Vagina (tissue), 2 donors: ENCODE results near the gene GALNT6. TPM values are rescaled to one million over a fixed set of nuclear protein-coding genes. Genes with fewer than 3 reads are reported as not detected.

Experiments used
- DNase-seq, 2 donors: peaks; one replicate each; pipeline ENCODE4 v3.0.0-alpha.2; 2017; ENCODE audit errors: extremely low spot score in 2 of 2
- H3K27ac ChIP-seq: fragments of 200-600 bp; sonication (generic); one replicate; pipeline ENCODE4 v1.5.1; 2019
- H3K27me3 ChIP-seq: fragments of 200-600 bp; sonication (generic); one replicate; pipeline ENCODE4 v1.5.1; 2019
- H3K36me3 ChIP-seq, 2 donors: fragments of 200-600 bp; sonication (generic); one replicate each; pipeline ENCODE4 v1.5.1; 2017 to 2019
- H3K4me1 ChIP-seq: fragments of 200-600 bp; sonication (generic); one replicate; pipeline ENCODE4 v1.5.1; 2019
- H3K4me3 ChIP-seq, 2 donors: fragments of 200-600 bp; sonication (generic); 1 replicate in 1 of 2; 2 replicates in 1 of 2; pipeline ENCODE4 v1.5.1; 2016 to 2019
- H3K9me3 ChIP-seq: fragments of 200-600 bp; sonication (generic); one replicate; pipeline ENCODE4 v1.5.1; 2019
- POLR2A ChIP-seq, 2 donors: fragments of 450-650 bp; IDR thresholded peaks; one replicate each; pipeline ENCODE4 v1.6.1; 2017; ENCODE audit warnings: antibody characterized with exemption in 2 of 2, mild to moderate bottlenecking in 2 of 2, moderate library complexity in 2 of 2
- POLR2AphosphoS5 ChIP-seq, 2 donors: sonication (generic); formaldehyde crosslinking; IDR thresholded peaks; one replicate each; pipeline ENCODE4 v1.9.0; 2017; ENCODE audit warnings: antibody characterized with exemption in 2 of 2, mild to moderate bottlenecking in 2 of 2, low read depth in 1 of 2; ENCODE audit not compliant: insufficient read depth in 1 of 2
- intact Hi-C: fragments of 100-400 bp; cut with DNase I; formaldehyde crosslinking; loops from one replicate; pipeline ENCODE4 v1.15.1; 2023
- total RNA-seq: library from RNA; depleted of rRNA; stranded (reverse); fragments of >200 nt; gene quantifications from one replicate; pipeline ENCODE4 v1.2.3, GENCODE V29; 2016
- TF ChIP-seq, protein P1 (sequence below), 3 experiments: fragments of 450-650 bp in 2 of 3; fragments of 200-600 bp in 1 of 3; sonication (generic) in 1 of 3; IDR thresholded peaks; one replicate each; pipeline ENCODE4 v1.5.1; 2017 to 2019; ENCODE audit warnings: antibody characterized with exemption in 3 of 3, mild to moderate bottlenecking in 2 of 3, moderate library complexity in 2 of 3

GALNT6 gene
- total RNA-seq, 1 donor from 2014 or later = 12.5 TPM

DNA sequence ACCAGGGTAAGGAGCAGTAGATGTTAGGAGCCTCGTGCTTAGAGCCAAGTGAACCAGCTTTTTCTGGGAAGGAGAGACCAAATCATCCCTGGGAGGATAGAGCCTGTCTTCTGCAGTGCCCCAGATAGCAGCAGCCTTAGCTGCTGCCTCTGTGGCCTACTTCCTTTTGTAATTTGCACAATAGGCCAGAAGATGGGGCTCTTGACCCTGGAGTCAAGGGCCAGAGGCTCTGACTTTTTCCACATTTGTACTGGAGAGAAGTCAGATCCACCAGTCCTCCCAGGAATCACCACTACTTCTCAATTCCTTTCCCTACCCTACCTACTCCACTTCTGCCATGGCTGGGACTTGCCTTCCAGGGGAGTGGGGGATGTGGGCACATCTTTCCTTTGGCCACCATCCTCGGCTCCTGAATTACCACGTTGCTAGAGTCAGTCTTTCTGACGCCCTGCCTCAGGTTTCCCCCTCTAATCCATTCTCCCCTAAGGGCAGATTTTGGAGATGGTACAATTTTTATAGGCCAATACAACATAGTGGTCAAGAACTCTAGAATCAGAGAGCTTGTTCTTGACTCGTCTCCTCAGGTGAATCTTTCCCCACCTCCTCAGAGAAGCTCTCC is 30.2 kb upstream of the GALNT6 start:
- intact Hi-C loops = no loop called here
- DNase-seq = no peak
- Histone ChIP-seq H3K27ac (no peak overlapping the region), H3K36me3 (no peaks in the 10 kb centered on the region), H3K4me1 (peaks cover 12% of the 10 kb centered on the region), H3K9me3 (no peaks in the 10 kb centered on the region), H3K27me3 (no peaks in the 10 kb centered on the region), H3K4me3 (no peak overlapping the region)
- TF ChIP-seq, protein P1, sequence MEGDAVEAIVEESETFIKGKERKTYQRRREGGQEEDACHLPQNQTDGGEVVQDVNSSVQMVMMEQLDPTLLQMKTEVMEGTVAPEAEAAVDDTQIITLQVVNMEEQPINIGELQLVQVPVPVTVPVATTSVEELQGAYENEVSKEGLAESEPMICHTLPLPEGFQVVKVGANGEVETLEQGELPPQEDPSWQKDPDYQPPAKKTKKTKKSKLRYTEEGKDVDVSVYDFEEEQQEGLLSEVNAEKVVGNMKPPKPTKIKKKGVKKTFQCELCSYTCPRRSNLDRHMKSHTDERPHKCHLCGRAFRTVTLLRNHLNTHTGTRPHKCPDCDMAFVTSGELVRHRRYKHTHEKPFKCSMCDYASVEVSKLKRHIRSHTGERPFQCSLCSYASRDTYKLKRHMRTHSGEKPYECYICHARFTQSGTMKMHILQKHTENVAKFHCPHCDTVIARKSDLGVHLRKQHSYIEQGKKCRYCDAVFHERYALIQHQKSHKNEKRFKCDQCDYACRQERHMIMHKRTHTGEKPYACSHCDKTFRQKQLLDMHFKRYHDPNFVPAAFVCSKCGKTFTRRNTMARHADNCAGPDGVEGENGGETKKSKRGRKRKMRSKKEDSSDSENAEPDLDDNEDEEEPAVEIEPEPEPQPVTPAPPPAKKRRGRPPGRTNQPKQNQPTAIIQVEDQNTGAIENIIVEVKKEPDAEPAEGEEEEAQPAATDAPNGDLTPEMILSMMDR (IDR thresholded peaks at IDR 0.05) = peak in 1 of 3 experiments; percentile 8
- TF ChIP-seq POLR2AphosphoS5 (IDR thresholded peaks at IDR 0.05; ENCODE audit: insufficient read depth in 1 of 2, low read depth in 1 of 2) = no peak
- TF ChIP-seq POLR2A (IDR thresholded peaks at IDR 0.05) = no peak

DNA sequence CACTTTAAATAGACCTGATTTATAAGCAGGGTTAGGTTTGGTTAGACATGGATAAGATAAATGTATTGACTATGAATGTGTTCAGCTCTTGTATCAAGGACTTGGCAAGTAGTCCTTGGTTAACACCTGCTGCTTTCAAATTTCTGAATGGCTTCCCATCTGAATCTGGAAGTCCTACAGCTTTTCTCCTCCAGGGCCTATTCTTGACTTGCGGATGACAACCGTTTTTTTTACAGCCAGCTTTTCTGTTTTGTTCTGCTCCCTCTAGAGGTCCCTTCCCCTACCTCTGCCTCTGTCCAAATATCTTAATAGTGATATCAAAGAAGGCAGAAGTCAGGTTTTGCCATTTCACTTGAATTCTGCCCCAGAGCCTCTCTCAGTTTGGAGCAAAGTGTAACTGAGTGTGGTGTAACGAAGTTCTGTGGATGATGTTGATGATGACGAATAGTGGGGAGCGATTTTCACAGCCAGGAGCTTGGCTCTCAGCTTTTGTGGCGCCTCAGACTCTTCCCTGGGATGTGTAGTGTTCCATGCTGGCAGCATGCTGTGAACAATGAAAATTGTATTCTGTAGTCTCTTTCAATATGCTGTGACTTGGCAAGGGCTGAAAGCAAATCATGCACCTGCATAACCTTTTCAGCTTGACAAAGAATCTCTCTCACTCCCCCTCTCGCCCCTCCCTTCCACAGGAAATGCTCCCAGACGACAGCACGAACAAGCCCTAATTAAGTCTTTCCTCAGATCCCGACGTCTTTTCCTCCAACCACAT is 28.4 kb upstream of the GALNT6 start:
- DNase-seq = no peak
- Histone ChIP-seq H3K27ac (no peak overlapping the region), H3K36me3 (no peaks in the 10 kb centered on the region), H3K4me3 (no peak overlapping the region), H3K9me3 (no peaks in the 10 kb centered on the region), H3K4me1 (peaks cover 4% of the 10 kb centered on the region), H3K27me3 (no peaks in the 10 kb centered on the region)
- intact Hi-C loops = no loop called here
- TF ChIP-seq POLR2AphosphoS5 (IDR thresholded peaks at IDR 0.05; ENCODE audit: insufficient read depth in 1 of 2, low read depth in 1 of 2) = no peak
- TF ChIP-seq, protein P1 (IDR thresholded peaks at IDR 0.05) = no peak
- TF ChIP-seq POLR2A (IDR thresholded peaks at IDR 0.05) = no peak

DNA sequence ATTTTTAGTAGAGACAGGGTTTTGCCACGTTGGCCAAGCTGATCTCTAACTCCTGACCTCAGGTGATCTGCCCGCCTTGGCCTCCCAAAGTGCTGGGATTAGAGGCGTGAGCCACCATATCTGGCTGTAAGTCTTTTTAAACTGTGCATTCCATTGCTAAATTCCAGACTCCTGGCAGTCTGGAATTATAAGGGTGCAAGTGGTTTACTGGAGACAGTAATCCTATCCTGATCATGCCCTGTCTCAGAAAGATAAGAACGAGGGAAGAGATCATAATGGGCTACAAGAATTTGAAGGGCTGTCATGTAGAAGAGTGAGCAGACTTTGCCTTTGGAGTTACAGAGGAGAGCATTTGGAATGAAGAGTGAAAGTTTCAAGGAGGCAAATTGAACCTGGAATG is 26.6 kb upstream of the GALNT6 start:
- Histone ChIP-seq H3K4me1 (no peaks in the 10 kb centered on the region), H3K27me3 (no peaks in the 10 kb centered on the region), H3K4me3 (no peak overlapping the region), H3K36me3 (no peaks in the 10 kb centered on the region), H3K9me3 (no peaks in the 10 kb centered on the region), H3K27ac (no peak overlapping the region)
- TF ChIP-seq, protein P1 (IDR thresholded peaks at IDR 0.05) = no peak
- TF ChIP-seq POLR2AphosphoS5 (IDR thresholded peaks at IDR 0.05; ENCODE audit: insufficient read depth in 1 of 2, low read depth in 1 of 2) = no peak
- TF ChIP-seq POLR2A (IDR thresholded peaks at IDR 0.05) = no peak
- DNase-seq = no peak
- intact Hi-C loops = no loop called here

DNA sequence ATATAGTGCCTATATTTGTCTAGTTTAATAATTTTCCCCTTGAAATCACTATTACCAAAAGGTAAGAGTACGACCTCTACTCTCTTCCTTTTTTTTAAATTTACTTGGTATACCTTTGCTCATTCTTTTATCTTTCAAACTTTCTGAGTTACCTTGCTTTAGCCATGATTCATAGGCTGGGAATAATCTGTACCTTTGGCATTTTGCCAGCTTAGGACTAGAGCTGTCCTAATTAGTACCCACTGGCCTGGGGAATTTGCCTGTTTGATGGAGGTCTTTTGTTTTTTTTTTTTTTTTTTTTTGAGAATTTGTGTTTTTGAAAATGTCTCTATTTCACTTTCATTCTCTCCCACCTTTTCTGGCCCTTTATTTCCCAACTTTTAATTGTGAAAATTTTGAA is 24.7 kb upstream of the GALNT6 start:
- Histone ChIP-seq H3K36me3 (no peaks in the 10 kb centered on the region), H3K4me1 (no peaks in the 10 kb centered on the region), H3K4me3 (no peak overlapping the region), H3K9me3 (no peaks in the 10 kb centered on the region), H3K27ac (no peak overlapping the region), H3K27me3 (no peaks in the 10 kb centered on the region)
- TF ChIP-seq POLR2A (IDR thresholded peaks at IDR 0.05) (no peak), POLR2AphosphoS5 (IDR thresholded peaks at IDR 0.05; ENCODE audit: insufficient read depth in 1 of 2, low read depth in 1 of 2) (no peak)
- TF ChIP-seq, protein P1 (IDR thresholded peaks at IDR 0.05) = no peak
- DNase-seq = no peak
- intact Hi-C loops = no loop called here

DNA sequence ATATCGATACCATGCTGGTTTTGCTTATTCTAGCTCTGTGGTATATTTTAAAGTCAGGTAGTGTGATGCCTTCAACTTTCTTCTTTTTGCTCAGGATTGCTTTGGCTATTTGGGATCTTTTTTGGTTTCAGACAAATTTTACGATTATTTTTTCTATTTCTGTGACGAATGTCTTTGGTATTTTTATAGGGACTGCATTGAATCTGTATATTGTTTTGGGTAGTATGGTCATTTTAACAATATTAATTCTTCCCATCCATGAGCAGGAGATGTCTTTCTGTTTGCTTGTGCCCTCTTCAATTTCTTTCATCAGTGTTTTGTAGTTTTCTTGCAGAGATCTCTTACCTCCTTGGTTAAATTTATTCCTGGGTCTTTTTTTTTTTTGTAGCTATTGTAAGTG is 22.6 kb upstream of the GALNT6 start:
- TF ChIP-seq POLR2A (IDR thresholded peaks at IDR 0.05) (no peak), POLR2AphosphoS5 (IDR thresholded peaks at IDR 0.05; ENCODE audit: insufficient read depth in 1 of 2, low read depth in 1 of 2) (no peak)
- TF ChIP-seq, protein P1 (IDR thresholded peaks at IDR 0.05) = no peak
- no peaks in the 10 kb centered on the region for H3K27me3 ChIP-seq
- H3K4me1 ChIP-seq = no peaks in the 10 kb centered on the region
- intact Hi-C loops = no loop called here
- H3K4me3 ChIP-seq = no peak overlapping the region
- no peak for DNase-seq
- H3K36me3 ChIP-seq = no peaks in the 10 kb centered on the region
- no peak overlapping the region for H3K27ac ChIP-seq
- no peaks in the 10 kb centered on the region for H3K9me3 ChIP-seq
